Kidney (tissue), 14 donors: ENCODE results near the gene XAB2. TPM values are rescaled to one million over a fixed set of nuclear protein-coding genes. Genes with fewer than 3 reads are reported as not detected.

Experiments
- DNase-seq, 5 donors: peaks; one replicate each; pipeline ENCODE4 v3.0.0-alpha.2; 2013 to 2020
- FAIRE-seq: peaks from 2 replicates; lab custom pipeline; 2012; peaks lifted over from hg19 to GRCh38; lab: Jason Lieb, UNC
- H3K27ac ChIP-seq, 2 donors: one replicate each; pipeline ENCODE4 v1.7.0; 2013; ENCODE audit warnings: low read depth in 2 of 2, low read length in 2 of 2, inconsistent platforms in 1 of 2
- H3K27me3 ChIP-seq: one replicate; pipeline ENCODE4 v1.7.1; 2013; ENCODE audit warnings: low read length, inconsistent platforms; ENCODE audit not compliant: control insufficient read depth, insufficient read depth
- H3K36me3 ChIP-seq, 3 donors: one replicate each; pipeline versions ENCODE4 v1.7.0 to v1.7.1; 2013; ENCODE audit warnings: low read length in 3 of 3, control low read depth in 1 of 3, inconsistent platforms in 1 of 3; ENCODE audit not compliant: insufficient read depth in 3 of 3, control insufficient read depth in 2 of 3
- H3K4me1 ChIP-seq, 3 donors: one replicate each; pipeline versions ENCODE4 v1.7.0 to v1.7.1; 2013; ENCODE audit warnings: low read length in 3 of 3, inconsistent platforms in 1 of 3, low read depth in 1 of 3; ENCODE audit not compliant: control insufficient read depth in 2 of 3, insufficient read depth in 2 of 3
- H3K4me3 ChIP-seq, 3 donors: one replicate each; pipeline versions ENCODE4 v1.7.0 to v1.8.1; 2013; ENCODE audit warnings: low read length in 3 of 3, control low read depth in 1 of 3, inconsistent platforms in 1 of 3
- H3K9ac ChIP-seq, 3 donors: one replicate each; pipeline versions ENCODE4 v1.7.0 to v1.7.1; 2013; ENCODE audit warnings: low read length in 3 of 3, control low read depth in 1 of 3, inconsistent platforms in 1 of 3
- H3K9me3 ChIP-seq, 3 donors: one replicate each; pipeline versions ENCODE4 v1.7.0 to v1.7.1; 2013; ENCODE audit warnings: low read length in 3 of 3, control low read depth in 1 of 3, inconsistent platforms in 1 of 3; ENCODE audit not compliant: control insufficient read depth in 2 of 3, insufficient read depth in 1 of 3
- CTCF ChIP-seq: IDR thresholded peaks from 3 replicates; pipeline ENCODE4 v1.5.1; 2012; ENCODE audit warnings: mild to moderate bottlenecking, moderate library complexity, borderline replicate concordance; ENCODE audit not compliant: insufficient read depth; ENCODE audit errors: extremely low read depth
- intact Hi-C: fragments of 100-400 bp; cut with DNase I; formaldehyde crosslinking; loops from one replicate; pipeline ENCODE4 v1.11.1; 2022
- polyA plus RNA-seq: library from polyadenylated mRNA; stranded (reverse); fragments of 350-450 nt; fragmentation: Illumina TruSeq; extraction: RNeasy Lipid Tissue Mini Kit (QIAGEN cat#74804); gene quantifications from one replicate; pipeline ENCODE4 v1.2.3, GENCODE V29; 2014; ENCODE audit warnings: low read depth, low replicate concordance; ENCODE audit not compliant: insufficient read depth
- total RNA-seq: library from RNA; stranded (reverse); fragmentation: NEBNext Ultra II Directional; extraction: Animal tissue kit (Norgen Biotek cat#: 25700); gene quantifications from one replicate; pipeline ENCODE4 v1.2.1, GENCODE V29; 2021
- donor health status: control.
- donor health status: control.
- donor health status: control.
- donor health status: control.
- donor health status: control.
- donor health status: DM: yes; HTN: yes; CAD: no.
- donor health status: Normal renal cell carcinoma (clear cell type).

The XAB2 gene
- total and polyA plus RNA-seq, 2 donors from 2014 or later = 34.2 to 44.4 TPM

GRCh38 chr19:7607874-7608560, 21.3 kb downstream of the XAB2 start:
- Histone ChIP-seq H3K36me3 (peaks cover 0 to 3% (median 0%) of the 10 kb centered on the region in 3 donors), H3K4me3 (no peak overlapping the region), H3K27ac (no peak overlapping the region), H3K4me1 (no peaks in the 10 kb centered on the region), H3K27me3 (no peaks in the 10 kb centered on the region), H3K9me3 (no peaks in the 10 kb centered on the region), H3K9ac (no peak overlapping the region)
- intact Hi-C loops = no loop called here
- no peak for FAIRE-seq
- DNase-seq = no peak
- TF ChIP-seq CTCF = no peak

DNA sequence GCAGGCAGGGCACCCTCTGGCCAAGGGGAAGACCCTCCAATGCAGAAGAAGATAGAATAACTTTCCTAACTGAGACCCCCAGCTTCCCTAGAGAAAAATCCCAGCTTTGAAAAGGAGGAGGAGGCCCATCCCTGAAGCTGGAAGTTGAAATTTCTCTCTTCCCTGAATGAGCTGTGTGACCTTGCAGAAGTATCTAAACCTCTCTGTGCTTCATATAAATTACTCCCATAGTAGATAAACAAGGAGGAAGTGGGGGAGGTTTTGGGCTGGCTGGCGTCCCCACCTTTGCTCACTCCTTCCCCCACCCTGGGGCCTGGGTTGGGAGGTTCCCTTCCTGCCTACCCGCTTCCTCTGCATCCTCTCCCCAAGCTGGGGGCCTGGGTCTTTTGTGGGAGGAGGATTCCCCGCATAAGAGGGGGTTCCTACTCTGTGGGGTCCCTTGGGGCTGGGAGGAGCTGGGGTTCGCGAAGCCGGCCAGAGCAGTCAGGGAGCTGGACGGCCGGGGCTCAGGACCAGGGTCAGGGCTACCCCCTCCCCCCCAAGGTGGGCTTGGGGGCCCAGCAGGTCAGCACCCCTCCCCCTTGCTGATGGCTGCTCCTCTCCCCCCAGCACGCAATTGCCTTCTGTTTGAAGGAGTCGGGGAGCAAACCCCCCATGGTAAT, 22.0 kb downstream of the XAB2 start:
- Histone ChIP-seq H3K27ac (no peak overlapping the region), H3K9me3 (no peaks in the 10 kb centered on the region), H3K27me3 (no peaks in the 10 kb centered on the region), H3K4me1 (no peaks in the 10 kb centered on the region), H3K36me3 (peaks cover 0 to 3% (median 0%) of the 10 kb centered on the region in 3 donors), H3K4me3 (no peak overlapping the region), H3K9ac (no peak overlapping the region)
- no peak for FAIRE-seq
- no peak for DNase-seq
- intact Hi-C loops = no loop called here
- TF ChIP-seq CTCF = no peak

DNA sequence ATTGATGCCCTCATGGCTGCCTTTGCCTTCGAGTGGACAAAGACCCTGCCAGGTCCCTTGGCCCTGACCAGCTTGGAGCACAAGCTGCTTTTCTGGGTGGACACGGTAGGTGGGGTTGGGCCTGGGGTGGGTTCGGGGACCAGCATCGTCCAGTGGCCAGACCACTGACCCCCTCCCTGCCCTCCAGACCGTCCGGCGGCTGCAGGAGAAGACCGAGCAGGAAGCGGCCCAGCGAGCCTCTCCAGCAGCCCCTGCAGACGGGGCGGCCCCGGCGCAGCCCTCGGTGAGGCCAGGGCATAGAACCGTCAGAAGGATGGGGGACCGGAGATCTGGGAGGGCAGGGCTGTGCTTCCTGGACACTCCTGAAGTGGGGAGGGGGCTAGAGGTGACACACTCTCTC, 23.1 kb downstream of the XAB2 start:
- H3K27me3 ChIP-seq = no peaks in the 10 kb centered on the region
- intact Hi-C loops = no loop called here
- no peak for FAIRE-seq

More for the DNA sequence above, 23.1 kb downstream of the XAB2 start:
- H3K4me3 ChIP-seq = no peak overlapping the region
- H3K9ac ChIP-seq = no peak overlapping the region
- peaks cover 0 to 3% (median 0%) of the 10 kb centered on the region in 3 donors for H3K36me3 ChIP-seq
- DNase-seq = no peak
- no peaks in the 10 kb centered on the region for H3K9me3 ChIP-seq
- no peaks in the 10 kb centered on the region for H3K4me1 ChIP-seq
- no peak for TF ChIP-seq CTCF
- H3K27ac ChIP-seq = no peak overlapping the region
